ENCODE results near the gene PPP2R2B.
"Not testable (repeated sequence)": the region's sequence is repeated elsewhere in the genome, so short reads cannot be mapped to it uniquely, and the experiment has no call there.

PPP2R2B gene

DNA sequence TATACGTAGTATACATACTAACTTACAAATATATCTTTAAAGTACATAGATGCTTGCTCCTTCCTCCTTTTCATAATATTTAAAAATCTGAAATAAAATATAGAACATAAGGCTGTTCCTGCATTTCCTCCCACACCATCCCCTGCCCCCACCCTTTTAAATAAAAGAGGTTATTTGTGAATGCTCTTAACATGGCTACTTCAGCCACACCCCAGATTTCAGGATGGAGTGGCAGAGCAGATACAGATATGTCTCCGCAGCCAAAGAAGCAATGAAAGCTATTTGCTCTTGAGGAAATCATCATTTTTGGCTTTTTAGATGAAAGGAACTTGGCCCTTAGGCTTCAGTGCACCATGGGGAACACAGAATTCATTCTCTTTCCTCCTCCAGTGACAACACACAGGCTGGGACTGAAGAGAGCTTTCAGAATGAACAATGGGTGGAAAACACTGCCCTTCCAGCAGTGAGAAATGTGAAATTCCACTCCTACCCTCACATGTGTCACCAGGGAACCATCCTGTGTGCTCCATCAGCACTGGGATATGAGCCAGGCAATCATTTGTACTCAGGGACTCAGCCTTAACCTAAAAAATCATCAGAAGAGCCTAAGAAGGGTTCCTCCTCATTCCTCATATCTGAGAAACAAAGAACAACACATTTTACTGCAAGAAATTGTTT is 134.3 kb downstream of the PPP2R2B start:
- DNase-seq (ENCODE audit: low read depth): no peak

- DNase-seq (ENCODE audit: low read depth): no peak
Observed at GRCh38 chr5:146734936-146735577, 143.5 kb downstream of the PPP2R2B start.

DNA sequence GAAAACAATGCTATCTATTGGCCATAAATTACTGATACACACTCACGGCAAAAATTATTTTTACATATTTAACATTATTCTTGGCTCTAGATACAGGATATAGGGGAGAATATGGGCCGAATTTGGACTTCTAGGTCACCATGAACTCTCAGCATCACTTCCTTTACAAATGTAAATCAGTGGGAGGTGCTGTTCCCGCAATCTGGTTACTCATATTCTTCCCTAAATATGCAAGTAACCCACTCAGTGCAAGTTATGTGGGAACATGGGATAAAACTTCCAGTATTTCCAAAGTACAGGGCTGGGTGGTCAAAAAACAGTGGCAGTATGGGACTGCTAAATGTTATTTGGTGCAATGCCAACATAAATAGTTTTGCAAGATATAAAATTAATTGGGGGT is 145.6 kb downstream of the PPP2R2B start:
- DNase-seq (ENCODE audit: low read depth): no peak

DNA sequence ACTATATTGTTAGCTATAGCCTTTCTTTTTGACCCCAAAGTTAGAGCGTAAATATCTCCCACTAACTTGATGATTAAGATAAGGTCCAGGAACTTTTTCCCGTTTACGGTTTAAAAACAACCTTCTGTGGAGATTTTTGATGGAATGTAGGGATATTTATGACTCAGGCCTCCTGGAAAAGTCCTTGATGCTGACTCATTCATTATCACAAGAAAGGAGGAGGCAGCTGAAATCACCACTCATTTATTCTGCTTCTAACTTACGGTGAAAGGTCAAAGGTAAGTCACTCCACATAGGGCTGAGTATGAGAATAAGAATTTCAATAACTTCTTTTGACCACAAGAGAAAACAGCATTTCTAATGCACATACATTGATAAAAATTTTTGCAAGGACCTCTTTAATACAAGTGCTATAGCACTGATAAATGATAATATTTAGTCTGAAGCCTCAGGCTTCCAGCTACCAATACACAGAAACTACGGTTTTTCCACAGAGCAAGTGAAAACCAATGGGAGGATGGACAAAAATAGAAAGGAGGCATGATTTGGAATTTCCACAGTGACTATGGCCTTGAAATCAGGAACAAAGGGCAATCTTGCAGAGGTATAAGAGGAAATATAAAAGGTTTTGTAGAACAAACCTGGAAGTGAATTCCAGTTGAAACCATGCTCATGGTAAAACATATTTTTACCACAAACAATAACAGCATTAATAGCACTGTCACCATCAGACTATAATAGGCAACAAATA is 146.5 kb downstream of the PPP2R2B start:
- no peak for DNase-seq (ENCODE audit: low read depth)

DNA sequence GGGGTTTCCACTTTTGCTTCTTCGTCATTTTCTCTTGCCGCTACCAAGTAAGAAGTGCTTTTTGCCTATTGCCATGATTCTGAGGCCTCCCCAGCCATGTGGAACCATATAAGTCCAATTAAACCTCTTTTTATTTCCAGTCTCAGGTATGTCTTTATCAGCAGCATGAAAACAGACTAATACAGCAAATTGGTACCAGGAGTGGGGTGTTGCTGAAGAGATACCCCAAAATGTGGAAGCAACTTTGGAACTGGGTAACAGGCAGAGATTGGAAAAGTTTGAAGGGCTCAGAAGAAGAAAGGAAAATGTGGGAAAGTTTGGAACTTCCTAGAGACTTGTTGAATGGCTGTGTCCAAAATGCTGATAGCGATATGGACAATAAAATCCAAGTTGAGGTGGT is 149.8 kb downstream of the PPP2R2B start:
- not testable (repeated sequence) for DNase-seq (ENCODE audit: low read depth)

- DNase-seq (ENCODE audit: low read depth): no peak
Observed at GRCh38 chr5:146726891-146727290, 151.7 kb downstream of the PPP2R2B start.

DNA sequence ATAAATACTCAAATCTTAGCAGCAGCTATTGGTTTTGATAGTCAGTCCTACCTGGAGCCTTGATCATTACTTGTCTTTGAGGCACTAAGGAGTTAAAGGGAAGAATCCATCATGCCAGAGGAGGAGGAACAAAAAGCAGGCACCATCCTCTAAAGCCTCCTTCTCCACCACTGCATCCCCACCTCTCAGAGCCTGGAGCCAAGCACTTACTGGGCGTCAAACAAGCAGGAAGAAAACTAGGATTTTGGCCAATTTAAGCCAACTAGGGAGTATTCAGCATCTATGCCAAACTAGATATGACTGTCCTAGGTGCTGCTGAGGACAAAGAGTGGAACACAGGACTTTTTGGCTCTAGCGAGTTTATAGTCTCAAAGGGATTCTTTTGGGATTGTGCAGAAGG is 152.5 kb downstream of the PPP2R2B start:
- no peak for DNase-seq (ENCODE audit: low read depth)

DNA sequence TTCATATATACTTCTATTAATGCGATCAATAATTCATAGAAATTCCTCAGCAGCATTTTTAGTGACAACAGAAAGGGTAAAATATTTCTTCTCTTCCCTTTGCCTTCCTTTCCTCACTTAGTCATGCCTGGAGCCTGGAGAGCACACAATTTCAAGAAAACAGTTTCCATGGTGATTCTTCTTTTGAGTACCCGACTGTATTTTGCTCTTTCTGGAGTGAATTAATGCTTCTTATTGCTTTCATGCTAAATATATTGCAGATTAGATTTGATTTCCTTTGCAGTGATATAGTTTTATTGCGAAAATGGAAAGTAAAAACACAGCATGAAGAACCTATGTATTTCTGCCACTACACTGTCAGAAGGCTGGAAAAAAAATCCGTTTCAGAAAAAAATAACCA is 153.5 kb downstream of the PPP2R2B start:
- DNase-seq (ENCODE audit: low read depth): no peak

- DNase-seq (ENCODE audit: low read depth): no peak
Observed at GRCh38 chr5:146722361-146722779, 156.2 kb downstream of the PPP2R2B start.

- no peak for DNase-seq (ENCODE audit: low read depth)
Observed at GRCh38 chr5:146721073-146721815, 157.3 kb downstream of the PPP2R2B start.

GRCh38 chr5:146720107-146720506 is 158.4 kb downstream of the PPP2R2B start:
- no peak for DNase-seq (ENCODE audit: low read depth)

- no peak for DNase-seq (ENCODE audit: low read depth)
Observed at GRCh38 chr5:146719179-146719578, 159.4 kb downstream of the PPP2R2B start.

DNA sequence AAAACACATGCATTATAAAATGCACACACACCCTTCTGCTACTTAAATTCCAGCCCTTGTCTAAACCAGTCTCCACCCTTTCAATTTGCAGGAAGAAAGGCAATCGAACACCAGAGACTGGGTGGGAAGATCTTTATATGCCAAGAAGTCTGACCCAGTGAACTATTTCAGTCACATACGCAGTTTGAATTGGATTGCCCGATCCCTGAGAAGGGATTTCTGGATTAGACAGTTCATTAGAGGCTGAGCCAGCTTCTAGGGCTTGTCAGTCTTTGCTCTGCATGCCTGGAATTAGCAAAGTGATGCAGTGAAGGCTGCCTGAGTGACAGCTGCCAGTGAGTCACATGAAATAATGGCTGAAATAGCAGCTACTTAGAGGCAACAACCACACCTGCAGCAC is 159.9 kb downstream of the PPP2R2B start:
- no peak for DNase-seq (ENCODE audit: low read depth)

DNA sequence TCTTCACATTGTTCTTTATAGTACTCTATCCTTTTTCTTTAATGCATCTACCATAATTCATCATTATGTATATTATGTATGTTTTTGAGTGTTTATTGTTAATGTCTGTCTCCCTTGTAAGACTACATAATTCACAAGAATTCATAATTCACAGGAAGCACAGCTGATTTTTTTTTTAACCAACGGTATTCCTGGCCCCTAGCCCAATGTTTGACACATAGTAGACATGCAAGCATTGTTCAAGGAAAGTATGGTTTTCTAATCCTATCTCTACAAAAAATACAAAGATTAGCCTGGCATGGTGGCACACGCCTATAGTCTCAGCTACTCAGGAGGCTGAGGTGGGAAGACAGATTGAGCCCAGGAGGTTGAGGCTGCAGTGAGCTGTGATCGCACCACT is 160.6 kb downstream of the PPP2R2B start:
- no peak for DNase-seq (ENCODE audit: low read depth)

- no peak for DNase-seq (ENCODE audit: low read depth)
Observed at GRCh38 chr5:146716636-146717035, 161.9 kb downstream of the PPP2R2B start.

- no peak for DNase-seq (ENCODE audit: low read depth)
Observed at GRCh38 chr5:146710348-146710747, 168.2 kb downstream of the PPP2R2B start.

DNA sequence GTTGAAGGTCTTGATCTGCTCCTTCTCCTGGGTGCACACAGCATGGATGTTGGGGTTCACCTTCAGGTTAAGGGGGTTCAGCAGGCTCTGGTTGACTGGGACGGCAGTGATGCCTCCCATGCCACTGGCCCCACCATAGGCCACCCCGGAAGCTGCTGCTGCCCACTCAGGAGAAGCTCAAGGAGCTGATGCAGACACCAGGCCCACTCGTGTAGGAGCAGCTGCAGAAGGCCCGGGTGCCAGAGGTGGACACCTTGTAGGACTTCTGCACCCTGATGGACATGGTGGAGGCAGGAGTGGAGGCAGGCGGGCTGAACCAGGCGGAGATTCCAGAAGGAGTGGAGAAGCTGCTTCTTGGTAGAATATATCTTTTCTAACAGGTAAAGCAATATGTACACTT is 171.2 kb downstream of the PPP2R2B start:
- no peak for DNase-seq (ENCODE audit: low read depth)

DNA sequence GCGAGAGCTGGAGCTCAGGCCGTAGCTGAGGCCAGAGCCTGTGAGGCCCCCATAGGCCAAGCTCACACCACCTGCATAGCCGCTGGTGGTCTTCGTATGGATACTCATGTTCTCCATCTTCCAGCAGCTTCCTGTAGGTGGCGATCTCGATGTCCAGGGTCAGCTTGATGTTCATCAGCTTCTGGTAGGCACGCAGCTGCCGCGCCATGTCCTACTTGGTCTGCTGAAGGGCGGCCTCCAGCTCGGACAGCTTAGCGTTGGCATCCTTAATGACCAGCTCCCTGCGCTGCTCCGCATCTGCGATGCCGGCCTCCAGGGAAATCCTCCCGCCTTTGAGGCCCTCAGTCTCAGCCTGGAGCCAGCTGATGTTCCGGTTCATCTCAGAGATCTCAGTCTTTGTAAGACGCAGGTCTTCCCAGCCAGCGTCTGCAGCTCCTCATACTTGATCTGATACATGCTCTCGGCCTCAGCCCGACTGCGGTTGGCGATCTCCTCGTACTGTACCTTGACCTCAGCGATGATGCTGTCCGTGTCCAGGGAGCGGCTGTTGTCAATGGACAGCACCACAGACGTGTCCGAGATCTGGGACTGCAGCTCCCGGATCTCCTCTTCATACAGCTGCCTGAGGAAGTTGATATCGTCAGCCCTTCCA is 172.1 kb downstream of the PPP2R2B start:
- no peak for DNase-seq (ENCODE audit: low read depth)

DNA sequence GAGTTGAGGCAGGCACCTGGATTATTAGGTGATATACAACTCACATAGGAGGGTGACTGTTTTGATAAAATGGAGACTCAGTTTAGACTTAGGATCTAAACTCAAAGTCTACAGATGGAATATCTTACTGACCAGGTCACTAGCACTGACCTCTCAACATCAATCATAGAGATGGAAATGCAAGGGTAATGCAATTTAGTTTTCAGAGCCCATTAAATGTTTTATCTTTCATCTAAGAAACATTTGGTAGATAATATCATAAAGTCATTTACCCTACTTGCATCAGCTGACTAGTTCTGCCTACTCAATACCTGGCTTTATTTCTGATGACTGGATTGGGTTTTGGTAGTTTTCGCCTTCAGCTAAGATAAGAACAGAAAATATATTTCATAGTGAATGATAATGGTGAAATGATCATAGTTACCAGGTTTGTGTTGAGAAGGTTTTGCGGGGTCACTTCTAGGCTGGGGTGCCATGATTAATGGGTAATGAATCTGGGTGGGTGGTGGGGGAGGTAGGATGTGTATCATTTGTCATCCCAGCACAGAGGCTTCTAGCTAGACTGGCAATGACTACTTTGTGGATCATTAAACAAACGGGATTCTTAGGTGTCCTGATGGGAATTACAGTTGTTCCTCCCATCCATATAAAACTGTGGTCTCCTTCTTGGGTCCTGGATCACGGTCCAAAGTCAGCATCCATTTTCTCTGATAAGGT is 173.4 kb downstream of the PPP2R2B start:
- no peak for DNase-seq (ENCODE audit: low read depth)

GRCh38 chr5:146703899-146704298 is 174.7 kb downstream of the PPP2R2B start:
- DNase-seq (ENCODE audit: low read depth): no peak

- no peak for DNase-seq (ENCODE audit: low read depth)
Observed at GRCh38 chr5:146703499-146703898, 175.1 kb downstream of the PPP2R2B start.
